Liver (tissue), 3 donors: Measurements from ENCODE around the gene FARS2.

Experiments
- CTCF ChIP-seq: fragments of 150-350 bp; IDR thresholded peaks from 2 replicates; pipeline ENCODE4 v1.5.1; 2017; ENCODE audit warnings: improper control_type of control experiment, low read depth, low read length; ENCODE audit not compliant: missing input control
- EGR1 ChIP-seq, 2 donors: IDR thresholded peaks; 2 replicates each; pipeline ENCODE4 v1.6.1; 2016 to 2018; ENCODE audit warnings: antibody characterized with exemption in 2 of 2, low read depth in 2 of 2
- JUND ChIP-seq, 2 donors: IDR thresholded peaks; 2 replicates each; pipeline ENCODE4 v1.6.1; 2016; ENCODE audit warnings: antibody characterized with exemption in 2 of 2
- MAX ChIP-seq: IDR thresholded peaks from 2 replicates; pipeline ENCODE4 v1.6.1; 2016; ENCODE audit warnings: antibody characterized with exemption
- RAD21 ChIP-seq, 2 donors: IDR thresholded peaks; 2 replicates each; pipeline ENCODE4 v1.6.1; 2016; ENCODE audit warnings: antibody characterized with exemption in 2 of 2, mild to moderate bottlenecking in 2 of 2
- REST ChIP-seq: IDR thresholded peaks from 2 replicates; pipeline ENCODE4 v1.6.1; 2016; ENCODE audit warnings: antibody characterized with exemption, mild to moderate bottlenecking
- SP1 ChIP-seq: IDR thresholded peaks from 2 replicates; pipeline ENCODE4 v1.6.1; 2018; ENCODE audit warnings: antibody characterized with exemption, mild to moderate bottlenecking
- TAF1 ChIP-seq: conservative IDR thresholded peaks from 2 replicates; pipeline ENCODE4 v1.6.1; 2016; ENCODE audit warnings: antibody characterized with exemption, mild to moderate bottlenecking
- YY1 ChIP-seq: IDR thresholded peaks from 2 replicates; pipeline ENCODE4 v1.6.1; 2016; ENCODE audit warnings: antibody characterized with exemption, mild to moderate bottlenecking
- ZBTB33 ChIP-seq: IDR thresholded peaks from 2 replicates; pipeline ENCODE4 v1.6.1; 2016; ENCODE audit warnings: antibody characterized with exemption
- donor health status: healthy.
- donor health status: healthy.

GRCh38 chr6:5501837-5502236 is 240.5 kb downstream of the FARS2 start:
- no peak for TF ChIP-seq CTCF
- TF ChIP-seq JUND (IDR thresholded peaks at IDR 0.05), result no peak
- TF ChIP-seq SP1, result no peak
- no peak for TF ChIP-seq YY1
- TF ChIP-seq EGR1 (IDR thresholded peaks at IDR 0.05; ENCODE audit: low read depth in 2 of 2), result no peak
- no peak for TF ChIP-seq MAX
- no peak for TF ChIP-seq ZBTB33
- no peak for TF ChIP-seq RAD21 (IDR thresholded peaks at IDR 0.05)
- no peak for TF ChIP-seq REST
- TF ChIP-seq TAF1, result no peak
